GM21737 (cell line): Measurements from ENCODE around the gene AIPL1.
A peak's percentile ranks its signal among the peaks of the same experiment; 100 is the strongest.

Experiments
- ATAC-seq: cut with Tn5 transposase; IDR thresholded peaks from one replicate; pipeline ENCODE4 v1.9.1; 2021; ENCODE audit warnings: mild to moderate bottlenecking, moderate library complexity; ENCODE audit not compliant: unreplicated experiment

The AIPL1 gene

GRCh38 chr17:6467567-6467966 lies 32.6 kb upstream of the AIPL1 start:
- no peak for ATAC-seq

GRCh38 chr17:6465206-6466003 lies 30.5 kb upstream of the AIPL1 start:
- no peak for ATAC-seq

GRCh38 chr17:6464446-6465041 lies 29.6 kb upstream of the AIPL1 start:
- no peak for ATAC-seq

- ATAC-seq: no peak
Observed at GRCh38 chr17:6463616-6464445, 28.9 kb upstream of the AIPL1 start.

GRCh38 chr17:6462692-6463091 lies 27.8 kb upstream of the AIPL1 start:
- ATAC-seq: no peak

GRCh38 chr17:6461792-6462524 lies 27.0 kb upstream of the AIPL1 start:
- ATAC-seq: no peak

- ATAC-seq: no peak
Observed at GRCh38 chr17:6461246-6461645, 26.3 kb upstream of the AIPL1 start.

GRCh38 chr17:6460531-6461161 lies 25.7 kb upstream of the AIPL1 start:
- no peak for ATAC-seq

- ATAC-seq: no peak
Observed at GRCh38 chr17:6458460-6458950, 23.6 kb upstream of the AIPL1 start.

- no peak for ATAC-seq
Observed at GRCh38 chr17:6457688-6458459, 23.0 kb upstream of the AIPL1 start.

- no peak for ATAC-seq
Observed at GRCh38 chr17:6456914-6457687, 22.2 kb upstream of the AIPL1 start.

- no peak for ATAC-seq
Observed at GRCh38 chr17:6456321-6456720, 21.4 kb upstream of the AIPL1 start.

GRCh38 chr17:6455321-6455705 lies 20.4 kb upstream of the AIPL1 start:
- peak; percentile 43 for ATAC-seq

- ATAC-seq: no peak
Observed at GRCh38 chr17:6454495-6455320, 19.8 kb upstream of the AIPL1 start.

- ATAC-seq: no peak
Observed at GRCh38 chr17:6453279-6454024, 18.5 kb upstream of the AIPL1 start.

GRCh38 chr17:6452471-6453266 lies 17.7 kb upstream of the AIPL1 start:
- ATAC-seq: no peak
